OCI-LY1 (cell line): Measurements from ENCODE around the gene POLDIP3.
"Not testable (repeated sequence)": the region's sequence is repeated elsewhere in the genome, so short reads cannot be mapped to it uniquely, and the experiment has no call there.

Experiments used
- EZH2 ChIP-seq: fragments of 200-600 bp; sonication (generic), shearing (Covaris generic); IDR thresholded peaks from 2 replicates; pipeline ENCODE4 v1.8.0; 2017; ENCODE audit warnings: borderline replicate concordance, mixed run types, mild to moderate bottlenecking, antibody characterized with exemption, low read length, moderate library complexity, mixed read lengths
- TF ChIP-seq, protein P1 (sequence below): fragments of 200-600 bp; sonication (generic), shearing (Covaris generic); IDR thresholded peaks from 2 replicates; pipeline ENCODE4 v1.5.1; 2017; ENCODE audit warnings: mild to moderate bottlenecking, antibody characterized with exemption, low read length, moderate library complexity, mixed read lengths

DNA sequence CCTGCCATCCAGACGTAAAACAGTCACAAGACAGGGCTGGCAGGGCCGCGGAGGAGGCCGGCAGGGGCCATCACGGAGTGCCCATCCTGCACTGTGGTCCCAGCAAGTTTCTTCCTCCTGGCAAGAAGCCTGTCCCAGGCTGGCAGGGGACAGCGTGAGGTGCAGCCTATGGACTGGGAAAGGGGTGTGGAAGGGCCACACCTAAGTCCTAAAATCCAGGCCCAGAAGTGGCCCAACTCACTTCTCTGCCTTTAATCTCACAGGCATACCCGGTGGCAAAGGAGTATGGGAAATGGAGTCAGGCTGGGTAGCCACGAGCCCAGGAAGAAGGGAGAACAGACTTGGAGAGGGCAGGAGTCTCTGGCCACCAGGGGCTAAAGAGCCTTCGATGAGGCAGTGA lies 44.1 kb downstream of the POLDIP3 start:
- TF ChIP-seq, protein P1, sequence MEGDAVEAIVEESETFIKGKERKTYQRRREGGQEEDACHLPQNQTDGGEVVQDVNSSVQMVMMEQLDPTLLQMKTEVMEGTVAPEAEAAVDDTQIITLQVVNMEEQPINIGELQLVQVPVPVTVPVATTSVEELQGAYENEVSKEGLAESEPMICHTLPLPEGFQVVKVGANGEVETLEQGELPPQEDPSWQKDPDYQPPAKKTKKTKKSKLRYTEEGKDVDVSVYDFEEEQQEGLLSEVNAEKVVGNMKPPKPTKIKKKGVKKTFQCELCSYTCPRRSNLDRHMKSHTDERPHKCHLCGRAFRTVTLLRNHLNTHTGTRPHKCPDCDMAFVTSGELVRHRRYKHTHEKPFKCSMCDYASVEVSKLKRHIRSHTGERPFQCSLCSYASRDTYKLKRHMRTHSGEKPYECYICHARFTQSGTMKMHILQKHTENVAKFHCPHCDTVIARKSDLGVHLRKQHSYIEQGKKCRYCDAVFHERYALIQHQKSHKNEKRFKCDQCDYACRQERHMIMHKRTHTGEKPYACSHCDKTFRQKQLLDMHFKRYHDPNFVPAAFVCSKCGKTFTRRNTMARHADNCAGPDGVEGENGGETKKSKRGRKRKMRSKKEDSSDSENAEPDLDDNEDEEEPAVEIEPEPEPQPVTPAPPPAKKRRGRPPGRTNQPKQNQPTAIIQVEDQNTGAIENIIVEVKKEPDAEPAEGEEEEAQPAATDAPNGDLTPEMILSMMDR = not testable (repeated sequence)
- TF ChIP-seq EZH2 = not testable (repeated sequence)
